Stimulated activated CD4-positive, alpha-beta T cell treated with anti-CD3 and anti-CD28 coated beads, TNF-alpha, amount 100 ng/mL, for 24 hours (primary cell): Measurements from ENCODE around the gene ARL5A.
"Not testable (repeated sequence)": the region's sequence is repeated elsewhere in the genome, so short reads cannot be mapped to it uniquely, and the experiment has no call there.

Source experiments
- DNase-seq, 3 experiments: peaks; one replicate each; pipeline ENCODE4 v3.0.0-alpha.2; 2020; ENCODE audit warnings: low read depth in 3 of 3

The ARL5A gene

DNA sequence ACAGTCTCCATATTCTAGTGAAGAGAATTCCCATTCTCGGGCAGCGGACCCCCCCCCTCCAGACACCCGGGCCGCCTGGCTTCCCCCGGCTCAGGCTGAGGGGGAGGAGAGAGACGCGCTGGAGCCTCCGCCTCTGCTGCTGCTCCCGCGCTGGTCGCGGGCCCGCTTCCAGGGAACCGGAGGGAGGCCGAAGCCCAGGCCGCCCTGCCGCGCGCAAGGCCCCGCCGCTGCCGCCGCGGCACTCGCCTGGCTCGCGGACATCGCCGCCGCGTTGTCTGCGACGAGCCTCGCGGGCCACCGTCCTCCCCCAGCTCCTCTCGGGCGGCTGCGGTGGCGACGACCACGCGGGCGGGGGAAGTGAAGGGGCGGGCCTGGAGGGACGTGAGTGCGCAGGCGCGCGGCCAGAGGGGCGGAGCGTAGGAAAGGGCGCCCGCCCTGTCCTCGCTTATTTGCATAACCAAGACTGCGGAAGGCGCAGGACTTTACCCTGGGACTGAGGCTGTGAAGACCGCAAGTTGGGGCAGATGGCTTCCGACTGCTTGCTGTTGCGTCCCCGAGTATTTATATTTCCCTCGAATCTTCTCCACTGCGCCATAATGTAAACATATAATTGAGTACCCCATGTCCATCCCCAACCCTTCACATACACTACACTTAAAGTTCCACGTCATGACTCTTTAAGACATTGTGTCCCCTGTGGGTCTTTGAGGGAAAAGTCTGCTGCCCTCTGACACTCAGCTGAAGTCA is at the start of gene ARL5A:
ARL5A (minus strand) TSS at position 279 of the 747 bp plus-strand sequence; CDS start at position 34, 245 bp downstream.
- peak; percentile 89 to 90 (median 90) for DNase-seq

DNA sequence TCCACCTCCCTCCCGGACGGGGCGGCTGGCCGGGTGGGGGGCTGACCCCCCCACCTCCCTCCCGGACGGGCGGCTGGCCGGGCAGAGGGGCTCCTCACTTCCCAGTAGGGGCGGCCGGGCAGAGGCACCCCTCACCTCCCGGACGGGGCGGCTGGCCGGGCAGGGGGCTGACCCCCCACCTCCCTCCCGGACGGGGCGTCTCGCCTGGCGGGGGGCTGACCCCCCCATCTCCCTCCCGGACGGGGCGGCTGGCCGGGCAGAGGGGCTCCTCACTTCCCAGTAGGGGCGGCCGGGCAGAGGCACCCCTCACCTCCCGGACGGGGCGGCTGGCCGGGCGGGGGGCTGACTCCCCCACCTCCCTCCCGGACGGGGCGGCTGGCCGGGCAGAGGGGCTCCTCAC is 47.4 kb upstream of the ARL5A start:
- DNase-seq: not testable (repeated sequence)

GRCh38 chr2:151872463-151872862 is 44.2 kb upstream of the ARL5A start:
- no peak for DNase-seq

- no peak for DNase-seq
These were observed 41.1 kb upstream of the ARL5A start for GRCh38 chr2:151869291-151869690.

DNA sequence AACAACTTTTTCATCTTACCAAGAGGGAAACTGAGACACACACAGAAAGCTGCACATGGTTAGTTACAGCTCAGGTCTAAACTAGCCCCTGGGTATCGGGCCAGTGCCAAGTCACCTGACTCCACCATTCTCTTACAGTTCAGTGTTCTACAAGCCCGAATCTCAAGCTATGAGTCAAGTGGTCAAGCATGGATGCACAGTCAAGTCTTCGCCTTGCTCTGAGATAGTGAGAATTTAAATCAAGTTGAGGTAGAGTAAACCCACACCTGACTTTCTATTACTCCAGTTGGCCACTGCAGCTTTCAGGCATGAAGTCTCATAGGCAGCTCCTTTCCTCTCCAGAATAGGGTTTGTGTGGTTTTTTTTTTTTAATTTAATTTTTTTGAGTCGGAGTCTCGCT is 34.5 kb upstream of the ARL5A start:
- no peak for DNase-seq

- DNase-seq: no peak
These were observed 33.0 kb upstream of the ARL5A start for GRCh38 chr2:151861174-151861573.

DNA sequence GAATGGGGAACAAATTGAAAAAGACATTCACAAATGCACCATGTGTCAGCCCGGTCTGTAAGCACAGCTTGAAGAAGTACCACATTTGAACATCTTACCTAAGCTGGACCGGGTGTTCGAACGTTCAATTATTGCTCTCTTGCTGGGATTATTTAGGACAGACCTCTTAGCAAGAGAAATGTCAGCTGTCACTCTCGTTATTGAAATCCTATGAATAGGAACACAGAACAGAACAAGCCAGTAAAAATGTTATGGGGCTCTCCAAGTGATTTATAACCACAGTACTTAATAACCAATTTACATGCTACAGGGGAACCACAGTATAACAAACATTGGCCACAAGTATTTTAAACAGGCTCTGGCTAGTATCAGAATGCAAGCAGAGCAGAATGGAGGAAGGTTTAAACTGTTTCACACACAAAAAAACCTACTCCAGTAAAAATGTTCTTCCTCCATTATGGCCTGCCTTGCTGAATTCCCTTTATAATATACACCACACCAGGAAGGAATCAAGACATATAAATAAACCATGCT is 32.5 kb upstream of the ARL5A start:
- DNase-seq: no peak

- no peak for DNase-seq
These were observed 32.0 kb upstream of the ARL5A start for GRCh38 chr2:151860210-151860609.

DNA sequence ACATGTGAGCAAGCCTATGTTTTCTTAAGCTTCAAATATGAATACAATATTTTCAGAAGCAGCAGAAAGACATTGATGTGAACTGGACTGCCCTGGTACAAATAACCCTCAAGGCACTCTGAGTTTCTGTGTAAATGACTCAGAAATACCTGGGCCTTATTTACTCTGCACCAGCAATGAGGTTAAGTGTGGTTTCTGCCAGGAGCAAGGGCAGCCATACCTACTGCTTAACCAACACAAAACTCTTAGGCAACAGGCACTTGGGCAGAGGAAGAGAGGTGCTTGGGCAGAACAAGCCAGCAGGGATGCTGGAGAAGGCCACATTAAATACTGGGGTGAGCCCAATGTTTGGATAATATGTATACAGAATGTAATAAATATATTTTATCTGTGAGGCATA is 29.4 kb upstream of the ARL5A start:
- no peak for DNase-seq

GRCh38 chr2:151855111-151855510 is 26.9 kb upstream of the ARL5A start:
- DNase-seq: no peak

- no peak for DNase-seq
These were observed 25.0 kb upstream of the ARL5A start for GRCh38 chr2:151853070-151853758.

DNA sequence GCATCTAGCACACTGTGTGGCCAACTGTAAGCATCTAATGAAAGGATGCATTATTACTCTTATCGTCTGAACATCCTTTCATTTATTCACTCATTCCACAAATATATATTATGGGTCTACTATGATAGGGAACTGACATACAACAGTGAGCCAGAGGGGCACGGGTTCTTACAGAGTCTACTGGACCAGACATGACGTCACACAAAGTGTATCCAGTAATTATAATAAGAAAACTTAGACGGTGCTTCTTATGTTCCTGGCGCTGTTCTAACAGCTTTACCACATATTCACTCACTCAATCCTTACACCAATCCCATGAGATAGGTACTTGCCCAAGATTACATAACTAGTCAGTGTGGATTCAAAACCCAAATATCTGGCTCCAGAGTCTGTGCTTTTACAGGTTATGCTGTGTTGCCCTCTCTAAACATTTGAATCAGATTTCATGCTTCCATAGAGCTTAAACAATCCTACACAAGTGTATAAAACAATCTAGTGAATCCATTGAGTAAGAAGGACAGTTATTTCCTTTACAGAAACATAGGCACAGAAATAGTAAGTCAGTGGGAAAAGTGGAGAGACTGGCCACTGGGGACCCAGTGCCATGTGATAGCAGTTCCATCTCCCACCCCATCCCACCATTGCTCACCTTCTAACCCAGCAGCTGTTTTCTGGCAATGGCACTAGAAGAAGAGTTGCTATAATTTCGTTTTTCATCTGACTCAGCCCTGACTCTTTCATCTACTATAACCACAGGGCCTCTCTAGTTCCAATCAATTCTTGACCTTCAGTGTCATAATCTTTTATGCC is 24.2 kb upstream of the ARL5A start:
- DNase-seq: no peak

- no peak for DNase-seq
These were observed 23.5 kb upstream of the ARL5A start for GRCh38 chr2:151851761-151852160.

DNA sequence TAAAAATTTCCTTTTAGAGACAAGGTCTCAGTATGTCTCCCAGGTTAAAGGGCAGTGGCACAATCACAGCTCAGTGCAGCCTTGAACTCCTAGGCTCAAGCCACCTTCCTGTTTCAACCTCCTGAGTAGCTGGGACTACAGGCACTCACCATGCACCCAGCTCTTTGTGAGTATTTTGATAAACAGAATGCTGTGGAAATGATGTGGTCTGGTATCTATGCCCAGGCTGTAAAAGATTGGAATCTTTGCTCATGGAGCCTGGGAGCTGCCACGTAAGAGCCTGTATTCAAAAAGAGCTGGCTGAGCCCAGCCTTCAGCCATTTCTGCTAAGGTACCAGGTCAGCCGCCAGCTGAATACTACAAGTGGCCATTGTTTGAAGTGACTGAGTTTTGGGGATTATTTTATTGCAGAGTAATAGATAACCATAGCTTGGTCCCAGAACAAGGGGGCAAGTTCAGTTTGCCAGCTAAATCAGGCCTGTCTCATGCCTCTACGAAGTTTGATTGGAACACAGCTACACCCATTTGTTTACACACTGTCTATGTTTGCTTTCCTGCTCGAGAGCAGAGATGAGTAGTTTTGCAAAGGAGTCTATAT is 21.3 kb upstream of the ARL5A start:
- DNase-seq: no peak

GRCh38 chr2:151845884-151846283 is 17.7 kb upstream of the ARL5A start:
- DNase-seq: no peak

DNA sequence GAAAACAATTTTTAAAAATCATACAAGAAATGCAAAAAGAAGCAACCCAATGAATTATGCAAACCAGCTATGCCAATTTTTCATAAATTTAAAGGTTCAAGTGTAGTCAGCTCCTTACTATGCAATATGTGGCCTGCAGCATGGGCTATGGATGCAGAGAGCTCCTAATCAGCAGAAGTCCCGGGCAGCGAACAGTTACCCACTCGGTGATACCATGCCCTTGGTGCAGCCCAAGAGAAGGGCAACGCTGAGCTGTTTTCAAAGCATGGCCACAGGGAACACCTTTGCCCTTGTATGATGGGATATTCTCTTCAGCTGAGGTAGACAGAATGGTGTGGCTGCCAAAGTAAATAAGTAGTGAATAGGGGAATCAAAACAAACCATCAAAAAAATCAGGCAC is 17.3 kb upstream of the ARL5A start:
- no peak for DNase-seq

DNA sequence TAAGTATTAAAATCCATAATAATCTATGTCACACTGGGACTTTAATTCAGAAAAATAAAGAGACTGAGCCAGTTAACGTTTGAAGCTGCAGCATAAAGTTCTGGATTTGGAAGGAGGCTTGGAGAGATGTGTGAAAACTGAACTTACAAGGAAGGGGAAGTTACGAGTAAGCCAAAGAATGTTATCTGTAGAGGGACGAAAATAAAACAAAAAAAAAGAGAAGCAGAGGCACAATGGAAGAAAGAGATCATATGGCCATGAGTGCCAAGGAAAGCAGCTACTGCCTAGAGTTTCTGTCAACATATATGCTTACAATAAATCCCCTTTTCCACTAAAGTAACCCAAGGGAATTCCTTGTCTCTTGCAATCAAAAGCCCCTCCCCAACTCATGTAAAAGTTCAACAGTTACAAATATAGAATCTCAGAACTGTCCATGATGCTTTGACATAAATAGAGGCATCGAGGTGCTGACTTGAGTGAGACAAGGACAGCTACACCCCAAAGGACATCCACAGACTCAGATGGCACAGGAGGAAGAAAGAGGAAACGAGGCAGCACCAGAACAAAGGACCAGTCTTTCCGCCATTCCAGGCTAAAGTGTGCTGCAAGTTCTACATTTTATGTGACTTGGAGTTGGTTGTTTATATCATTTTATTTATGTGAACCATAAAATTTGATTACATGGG is 16.1 kb upstream of the ARL5A start:
- no peak for DNase-seq

- DNase-seq: no peak
These were observed 15.5 kb upstream of the ARL5A start for GRCh38 chr2:151843691-151844061.

GRCh38 chr2:151842830-151843690 is 14.8 kb upstream of the ARL5A start:
- DNase-seq: no peak

DNA sequence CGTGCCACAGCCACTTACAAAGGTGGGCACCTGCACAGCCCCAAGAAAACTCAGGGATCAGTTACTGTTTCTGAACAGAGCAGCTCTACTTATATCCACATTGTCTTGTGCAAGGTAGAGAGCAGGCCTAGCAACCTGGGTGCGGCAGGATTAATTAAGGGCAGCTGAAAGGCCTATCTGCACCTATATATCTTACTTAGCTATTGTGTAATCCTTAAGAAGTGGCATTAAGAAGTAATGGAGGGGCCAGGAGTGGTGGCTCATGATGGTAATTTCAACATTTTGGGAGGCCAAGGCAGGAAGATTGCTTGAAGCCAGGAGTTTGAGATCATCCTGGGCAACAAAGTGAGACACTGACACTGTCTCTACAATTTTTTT is 12.8 kb upstream of the ARL5A start:
- DNase-seq: no peak
